ENCODE results near the gene SLC4A5.

DNA sequence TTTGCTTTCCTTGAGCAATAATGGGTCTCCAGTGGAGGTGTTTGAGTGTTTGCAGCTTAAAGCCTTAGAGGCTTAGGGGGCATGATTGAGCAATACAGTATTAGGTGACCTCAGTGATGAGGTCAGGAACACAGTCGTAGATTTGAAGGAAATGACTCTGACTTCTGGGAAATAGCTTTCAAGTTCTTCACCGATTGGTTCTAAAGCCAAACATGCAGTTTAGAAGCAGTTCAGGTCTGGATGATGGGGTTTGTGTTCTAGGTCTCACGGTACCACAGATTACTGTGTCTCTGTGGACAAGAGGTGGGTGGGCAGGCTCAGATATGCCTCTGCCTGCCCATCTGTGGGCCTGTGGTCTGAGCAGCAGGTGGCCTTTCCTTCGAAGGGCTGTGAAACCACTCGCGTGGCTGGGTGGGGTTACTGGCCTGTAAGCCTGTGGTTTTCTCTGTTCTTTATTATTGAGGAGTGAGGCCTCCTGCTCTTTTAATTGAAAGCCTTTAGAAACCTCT, 137.0 kb downstream of the SLC4A5 start:
- TF ChIP-seq TAF1 (IDR thresholded peaks at IDR 0.05; ENCODE audit: borderline replicate concordance, low read depth, low read length) (no peak), MXI1 (IDR thresholded peaks at IDR 0.05; ENCODE audit: low read depth, low read length) (no peak), EP300 (IDR thresholded peaks at IDR 0.05; ENCODE audit: borderline replicate concordance in 1 of 2, low read depth in 1 of 2, low read length in 1 of 2) (no peak), RAD21 (IDR thresholded peaks at IDR 0.05; ENCODE audit: low read length) (no peak), GATA2 (CRISPR knock-in tag; IDR thresholded peaks at IDR 0.05) (no peak), YY1 (IDR thresholded peaks at IDR 0.05; ENCODE audit: low read depth) (no peak)
